Mesenchymal stem cell (in vitro differentiated cells and primary cell): ENCODE data around the gene ATG7.

Source experiments
- DNase-seq: peaks from one replicate; pipeline ENCODE4 v3.0.0-alpha.2; 2013
- H2AFZ ChIP-seq: one replicate; pipeline ENCODE4 v1.6.1; 2013; ENCODE audit warnings: low read depth, mild to moderate bottlenecking, control low read depth, inconsistent platforms, low read length, moderate library complexity
- H2AK5ac ChIP-seq: 2 replicates; pipeline ENCODE4 v1.6.1; 2013; ENCODE audit warnings: low read length, moderate library complexity, mild to moderate bottlenecking, inconsistent platforms; ENCODE audit not compliant: severe bottlenecking
- H2BK120ac ChIP-seq: one replicate; pipeline ENCODE4 v1.6.1; 2013; ENCODE audit warnings: low read depth, mild to moderate bottlenecking, inconsistent platforms, low read length, moderate library complexity
- H2BK12ac ChIP-seq, 2 experiments: one replicate each; pipeline ENCODE4 v1.6.1; 2013; ENCODE audit warnings: inconsistent platforms in 2 of 2, low read length in 2 of 2, mild to moderate bottlenecking in 2 of 2, moderate library complexity in 2 of 2, control low read depth in 1 of 2
- H2BK15ac ChIP-seq: one replicate; pipeline ENCODE4 v1.6.1; 2013; ENCODE audit warnings: mild to moderate bottlenecking, low read depth, inconsistent platforms; ENCODE audit not compliant: poor library complexity, severe bottlenecking
- H2BK5ac ChIP-seq: 2 replicates; pipeline ENCODE4 v1.6.1; 2013; ENCODE audit warnings: low read depth, mild to moderate bottlenecking, low read length, control low read depth, inconsistent platforms; ENCODE audit not compliant: poor library complexity, severe bottlenecking
- H3K14ac ChIP-seq, 2 experiments: one replicate each; pipeline ENCODE4 v1.6.1; 2013; ENCODE audit warnings: inconsistent platforms in 2 of 2, low read length in 2 of 2, control low read depth in 1 of 2, mild to moderate bottlenecking in 1 of 2, moderate library complexity in 1 of 2
- H3K18ac ChIP-seq, 2 experiments: one replicate each; pipeline ENCODE4 v1.6.1; 2013; ENCODE audit warnings: inconsistent platforms in 2 of 2, low read length in 2 of 2, control low read depth in 1 of 2, low read depth in 1 of 2, mild to moderate bottlenecking in 1 of 2
- H3K23ac ChIP-seq, 2 experiments: one replicate each; pipeline ENCODE4 v1.6.1; 2013; ENCODE audit warnings: inconsistent platforms in 2 of 2, low read length in 2 of 2, mild to moderate bottlenecking in 2 of 2, moderate library complexity in 2 of 2, control low read depth in 1 of 2
- H3K27ac ChIP-seq: 2 replicates; pipeline ENCODE4 v1.5.1; 2013; ENCODE audit warnings: mild to moderate bottlenecking, moderate library complexity, low read length, control low read depth, inconsistent platforms; ENCODE audit not compliant: poor library complexity, severe bottlenecking
- H3K27me3 ChIP-seq, 2 experiments: 2 replicates each; pipeline versions ENCODE4 v1.6.1 to v1.7.0; 2013; ENCODE audit warnings: low read length in 2 of 2, mild to moderate bottlenecking in 2 of 2, moderate library complexity in 2 of 2, control low read depth in 1 of 2, inconsistent platforms in 1 of 2; ENCODE audit not compliant: control insufficient read depth in 1 of 2, insufficient read depth in 1 of 2
- H3K36me3 ChIP-seq, 2 experiments: 2 replicates each; pipeline versions ENCODE4 v1.6.1 to v1.7.0; 2013; ENCODE audit warnings: low read length in 2 of 2, control low read depth in 1 of 2, inconsistent platforms in 1 of 2, low read depth in 1 of 2, mild to moderate bottlenecking in 1 of 2; ENCODE audit not compliant: insufficient read depth in 2 of 2, control insufficient read depth in 1 of 2
- H3K4ac ChIP-seq, 2 experiments: one replicate each; pipeline ENCODE4 v1.6.1; 2013; ENCODE audit warnings: inconsistent platforms in 2 of 2, low read length in 2 of 2, mild to moderate bottlenecking in 2 of 2, moderate library complexity in 2 of 2, control low read depth in 1 of 2, low read depth in 1 of 2
- H3K4me1 ChIP-seq: 2 replicates; pipeline ENCODE4 v1.6.1; 2013; ENCODE audit warnings: low read depth, low read length, control low read depth; ENCODE audit not compliant: control insufficient read depth, insufficient read depth
- H3K4me2 ChIP-seq: 2 replicates; pipeline ENCODE4 v1.6.1; 2013; ENCODE audit warnings: low read length, mild to moderate bottlenecking, inconsistent platforms; ENCODE audit not compliant: poor library complexity, severe bottlenecking
- H3K4me3 ChIP-seq, 2 experiments: 2 replicates each; pipeline versions ENCODE4 v1.5.1 to v1.7.0; 2013; ENCODE audit warnings: low read length in 2 of 2, mild to moderate bottlenecking in 2 of 2, control low read depth in 1 of 2, low read depth in 1 of 2; ENCODE audit not compliant: insufficient read depth in 1 of 2
- H3K79me1 ChIP-seq: replicated peaks from 2 replicates; pipeline ENCODE4 v1.6.1; 2013; ENCODE audit warnings: mild to moderate bottlenecking, control low read depth, low read length, inconsistent platforms; ENCODE audit not compliant: poor library complexity, severe bottlenecking
- H3K9ac ChIP-seq: 2 replicates; pipeline ENCODE4 v1.7.0; 2013; ENCODE audit warnings: mild to moderate bottlenecking, low read length, moderate library complexity
- H3K9me3 ChIP-seq: 2 replicates; pipeline ENCODE4 v1.7.0; 2013; ENCODE audit warnings: mild to moderate bottlenecking, low read length; ENCODE audit not compliant: control insufficient read depth
- H4K8ac ChIP-seq: one replicate; pipeline ENCODE4 v1.6.1; 2013; ENCODE audit warnings: inconsistent platforms, mild to moderate bottlenecking, low read length, moderate library complexity
- H4K91ac ChIP-seq: one replicate; pipeline ENCODE4 v1.6.1; 2013; ENCODE audit warnings: mild to moderate bottlenecking, low read length, inconsistent platforms
- WGBS: methylation state at CpG from one replicate; pipeline ENCODE4 v1.1.7; 2013; ENCODE audit warnings: mixed read lengths; 5-methylcytosine and 5-hydroxymethylcytosine counted together

Gene ATG7

DNA sequence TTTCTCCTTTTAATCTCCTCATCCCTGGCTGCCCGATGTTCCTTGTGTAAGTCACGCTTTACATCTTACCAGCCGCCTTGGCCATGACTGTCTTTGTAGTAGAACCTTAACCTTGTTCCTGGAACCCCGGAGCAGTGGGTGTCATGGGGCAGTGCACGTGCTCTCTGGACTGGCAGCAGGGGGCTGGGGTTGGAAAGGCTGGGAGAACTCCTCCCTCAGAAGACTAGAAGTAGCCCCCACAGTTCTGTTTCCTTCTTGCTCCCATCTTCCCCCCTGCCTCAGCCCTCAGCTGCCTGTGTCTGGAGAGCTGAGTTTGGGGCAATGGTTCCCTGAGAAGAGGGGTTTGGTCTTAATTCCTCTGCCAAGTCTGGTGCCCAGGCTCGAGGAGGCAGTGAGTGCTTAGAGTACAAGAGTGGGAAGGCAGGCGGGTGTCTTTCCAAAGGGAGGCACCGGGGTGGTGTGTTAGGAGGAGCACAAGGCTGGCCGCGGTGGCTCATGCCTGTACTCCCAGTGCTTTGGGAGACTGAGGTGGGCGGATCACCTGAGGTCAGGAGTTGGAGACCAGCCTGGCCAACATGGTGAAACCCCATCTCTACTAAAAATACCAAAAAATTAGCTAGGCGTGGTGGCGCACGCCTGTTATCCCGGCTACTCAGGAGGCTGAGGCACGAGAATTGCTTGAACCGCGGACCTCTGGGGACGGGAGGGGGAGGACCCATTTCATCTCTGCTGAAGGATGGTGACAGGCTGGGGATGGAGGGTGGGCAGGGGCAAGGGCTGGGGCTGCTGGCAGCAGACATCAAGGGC, 271.1 kb downstream of the ATG7 start:
- Histone ChIP-seq H3K4me1 (peaks cover 29% of the 10 kb centered on the region), H2BK120ac (no peak overlapping the region), H3K4me3 (no peak overlapping the region), H3K27ac (no peak overlapping the region), H3K14ac (no peak overlapping the region), H2BK15ac (no peak overlapping the region), H3K23ac (no peak overlapping the region), H3K18ac (peak overlapping the region; percentile 22 to 44), H2BK12ac (peak overlapping the region in 1 of 2 experiments; percentile 2), H3K9ac (no peak overlapping the region), H3K79me1 (peaks cover 29% of the 10 kb centered on the region), H2AK5ac (peak overlapping the region; percentile 3), H2BK5ac (no peak overlapping the region), H3K27me3 (no peaks in the 10 kb centered on the region), H3K4me2 (no peak overlapping the region), H2AFZ (no peak overlapping the region), H3K36me3 (peaks cover 0 to 7% of the 10 kb centered on the region in 2 experiments), H4K8ac (peak overlapping the region; percentile 39), H3K9me3 (no peaks in the 10 kb centered on the region), H4K91ac (peak overlapping the region; percentile 73), H3K4ac (peak overlapping the region in 1 of 2 experiments; percentile 53)
- over 99% methylated on average over 19 of the region's 19 CpGs for WGBS
- DNase-seq: no peak

DNA sequence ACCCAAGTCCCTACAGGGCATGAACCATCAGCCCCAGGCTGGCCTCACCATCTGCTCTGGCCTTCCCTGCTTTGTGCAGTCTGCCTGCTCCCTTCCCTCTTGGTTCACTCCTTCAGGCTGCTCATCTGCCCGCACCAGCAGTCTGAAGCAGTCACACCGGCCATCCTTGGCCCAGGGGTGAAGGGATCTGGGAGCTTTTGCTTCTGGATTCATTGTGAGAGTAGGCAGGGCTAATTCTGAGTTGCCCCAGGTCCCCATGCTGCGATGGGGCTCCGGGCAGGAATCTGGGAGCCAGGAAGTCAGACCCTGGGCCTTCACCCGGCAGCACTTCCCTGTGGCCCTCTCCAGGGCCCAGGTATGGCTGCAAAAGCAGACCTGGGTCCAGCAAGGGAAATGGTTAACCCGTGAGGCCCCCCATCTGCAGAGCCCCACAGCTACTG, 271.8 kb downstream of the ATG7 start:
- Histone ChIP-seq H2AFZ (no peak overlapping the region), H3K36me3 (peaks cover 0 to 7% of the 10 kb centered on the region in 2 experiments), H2BK5ac (no peak overlapping the region), H3K14ac (no peak overlapping the region), H3K9ac (peak overlapping the region; percentile 84), H4K91ac (peak overlapping the region; percentile 15), H3K79me1 (peaks cover 29% of the 10 kb centered on the region), H3K23ac (no peak overlapping the region), H3K4ac (no peak overlapping the region), H3K4me1 (peaks cover 31% of the 10 kb centered on the region), H3K27me3 (no peaks in the 10 kb centered on the region), H3K27ac (no peak overlapping the region), H3K4me2 (no peak overlapping the region), H2BK12ac (peak overlapping the region in 1 of 2 experiments; percentile 2), H3K18ac (peak overlapping the region; percentile 0 to 22), H4K8ac (peak overlapping the region; percentile 10), H2AK5ac (peak overlapping the region; percentile 3), H2BK15ac (peak overlapping the region; percentile 35), H3K4me3 (no peak overlapping the region), H3K9me3 (no peaks in the 10 kb centered on the region), H2BK120ac (no peak overlapping the region)
- 95% methylated on average over 6 of the region's 6 CpGs for WGBS
- no peak for DNase-seq

DNA sequence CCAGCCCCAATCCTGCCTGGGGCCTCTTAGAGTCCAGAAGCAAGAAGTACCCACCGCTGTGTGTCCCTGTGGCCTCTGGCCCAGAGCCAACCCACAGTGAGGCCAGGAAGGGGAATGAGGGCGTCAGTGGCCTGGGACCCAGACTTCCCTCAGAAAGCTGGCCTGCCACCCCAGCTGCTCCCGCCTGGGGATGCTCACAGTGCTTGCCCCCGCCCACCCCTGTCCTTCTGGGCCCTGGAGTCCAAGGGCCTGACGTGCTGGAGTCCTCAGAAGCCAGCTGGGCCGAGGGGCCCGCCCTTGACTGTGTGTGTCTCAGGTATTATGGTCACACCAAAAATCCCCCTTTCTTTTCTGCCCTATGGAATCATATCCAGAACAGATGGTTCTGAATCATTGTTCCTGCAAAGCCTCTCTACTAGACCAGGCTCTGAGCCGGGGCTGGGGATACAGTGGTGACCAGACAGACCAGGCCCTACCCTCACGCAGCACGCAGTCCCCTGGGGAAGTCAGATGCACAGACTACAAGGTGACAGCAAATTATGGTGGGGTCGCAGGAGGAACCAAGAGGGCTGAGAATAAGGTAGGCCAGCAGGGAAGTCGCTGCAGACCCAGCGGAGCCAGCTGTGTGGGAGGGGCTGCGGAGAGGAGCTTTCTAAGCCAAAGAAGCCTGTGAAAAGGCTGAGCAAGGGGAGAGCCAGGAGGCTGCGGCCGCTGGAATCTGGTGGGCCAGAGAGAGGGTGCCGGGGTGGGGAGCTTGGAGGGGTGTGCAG, 272.4 kb downstream of the ATG7 start:
- no peak overlapping the region for H4K8ac ChIP-seq
- H3K27ac ChIP-seq: no peak overlapping the region
- no peak overlapping the region for H2BK12ac ChIP-seq
- peak overlapping the region; percentile 7 for H2BK120ac ChIP-seq
- H3K27me3 ChIP-seq: no peaks in the 10 kb centered on the region
- peaks cover 0 to 7% of the 10 kb centered on the region in 2 experiments for H3K36me3 ChIP-seq
- H3K4ac ChIP-seq: peak overlapping the region in 1 of 2 experiments; percentile 60
- H2BK5ac ChIP-seq: no peak overlapping the region
- peak overlapping the region; percentile 26 for H3K18ac ChIP-seq
- peak overlapping the region; percentile 45 for H2AK5ac ChIP-seq
- no peak overlapping the region for H4K91ac ChIP-seq
- H3K14ac ChIP-seq: no peak overlapping the region
- peak overlapping the region; percentile 84 for H3K9ac ChIP-seq
- H2AFZ ChIP-seq: no peak overlapping the region
- DNase-seq: peak; percentile 67
- H3K79me1 ChIP-seq: peaks cover 28% of the 10 kb centered on the region
- peak overlapping the region; percentile 56 for H2BK15ac ChIP-seq
- no peak overlapping the region for H3K4me2 ChIP-seq
- H3K4me3 ChIP-seq: no peak overlapping the region
- peaks cover 33% of the 10 kb centered on the region for H3K4me1 ChIP-seq
- no peak overlapping the region for H3K23ac ChIP-seq
- no peaks in the 10 kb centered on the region for H3K9me3 ChIP-seq
- 71% methylated on average over 17 of the region's 17 CpGs for WGBS
